Measurements from ENCODE around the gene SUSD4. TPM values are rescaled to one million over a fixed set of nuclear protein-coding genes. Genes with fewer than 3 reads are reported as not detected.

The SUSD4 gene
- total RNA-seq, 2 donors from 2014 or later, result 10.7 to 26.7 TPM

DNA sequence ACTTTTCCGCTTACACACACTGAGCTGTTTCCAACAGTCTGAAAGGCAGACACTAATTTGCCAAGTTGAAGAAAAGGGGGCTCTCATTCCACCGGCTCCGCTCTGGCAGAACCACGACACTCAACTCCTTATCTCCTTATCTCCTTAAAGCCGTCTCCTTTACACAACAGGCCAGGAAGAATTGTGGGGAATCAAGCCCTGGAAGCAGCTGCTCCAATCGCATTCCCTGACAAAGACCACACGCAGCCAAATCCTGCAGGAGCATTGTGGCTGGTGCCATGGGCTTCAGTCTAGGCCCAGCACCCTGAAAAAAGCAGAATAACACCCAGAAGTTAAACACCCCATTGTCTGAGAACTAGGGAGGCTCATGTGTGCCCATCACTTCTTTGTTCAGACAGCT lies 24.1 kb downstream of the SUSD4 start:
- Histone ChIP-seq H3K4me1 (replicated peaks) (no peaks in the 10 kb centered on the region), H3K36me3 (no peaks in the 10 kb centered on the region), H3K27ac (no peak overlapping the region), H3K27me3 (replicated peaks; ENCODE audit: insufficient read depth) (no peaks in the 10 kb centered on the region), H3K4me3 (no peak overlapping the region), H3K9me3 (no peaks in the 10 kb centered on the region)
- intact Hi-C loops (cut with DNase I), result no loop called here
- no peak for DNase-seq (ENCODE audit: low spot score)
- TF ChIP-seq POLR2AphosphoS5 (IDR thresholded peaks at IDR 0.05), result no peak
- 72% methylated on average over 7 of the region's 7 CpGs for WGBS

DNA sequence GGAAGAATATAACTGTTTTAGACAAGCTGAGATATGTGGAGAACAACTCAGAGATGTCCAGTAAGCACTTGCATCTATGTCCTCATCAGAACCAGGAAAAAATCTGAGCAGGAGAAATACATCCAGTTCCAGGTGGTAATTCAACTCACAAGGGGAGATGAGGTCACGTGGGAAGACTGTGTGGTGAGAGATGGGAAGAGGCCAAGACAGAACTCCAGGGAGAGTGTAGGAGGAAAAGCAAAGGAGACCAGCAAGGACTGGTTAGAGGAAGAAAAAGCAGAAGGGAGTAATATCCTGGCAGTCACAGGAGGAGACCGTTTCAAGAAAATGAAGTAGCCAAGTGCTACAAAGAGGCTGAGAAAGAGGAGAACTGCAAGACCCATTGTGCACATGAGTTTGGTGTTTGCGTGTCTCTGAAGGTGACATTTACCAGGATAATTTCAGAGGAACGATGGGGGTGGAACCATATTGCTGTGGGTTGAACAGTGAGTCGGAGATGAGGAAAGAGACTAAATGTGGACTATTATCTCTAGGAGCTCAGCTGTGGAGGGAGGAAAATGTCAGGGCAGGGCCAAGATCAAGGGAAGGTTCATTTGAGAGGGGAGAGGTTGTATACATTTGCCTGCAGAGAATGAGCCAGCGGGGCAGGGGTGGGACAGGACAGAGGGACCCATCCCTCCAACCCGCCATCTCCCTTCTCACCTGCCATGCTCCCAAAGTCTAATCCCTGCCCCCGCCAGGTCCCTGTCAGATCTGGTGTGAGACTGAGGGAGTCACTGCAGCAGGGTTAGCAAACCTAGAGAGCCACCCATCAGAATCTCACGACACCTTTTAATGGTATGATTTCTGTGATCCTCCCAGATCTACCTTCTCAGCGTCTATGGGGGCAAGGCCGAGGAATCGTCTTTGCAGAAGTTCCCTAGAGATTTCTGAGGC lies 24.9 kb downstream of the SUSD4 start:
- Histone ChIP-seq H3K9me3 (no peaks in the 10 kb centered on the region), H3K4me1 (replicated peaks) (no peaks in the 10 kb centered on the region), H3K4me3 (no peak overlapping the region), H3K27me3 (replicated peaks; ENCODE audit: insufficient read depth) (no peaks in the 10 kb centered on the region), H3K27ac (no peak overlapping the region), H3K36me3 (no peaks in the 10 kb centered on the region)
- no peak for DNase-seq (ENCODE audit: low spot score)
- WGBS, result 91% methylated on average over 12 of the region's 12 CpGs
- intact Hi-C loops (cut with DNase I), result no loop called here
- TF ChIP-seq, protein P1, sequence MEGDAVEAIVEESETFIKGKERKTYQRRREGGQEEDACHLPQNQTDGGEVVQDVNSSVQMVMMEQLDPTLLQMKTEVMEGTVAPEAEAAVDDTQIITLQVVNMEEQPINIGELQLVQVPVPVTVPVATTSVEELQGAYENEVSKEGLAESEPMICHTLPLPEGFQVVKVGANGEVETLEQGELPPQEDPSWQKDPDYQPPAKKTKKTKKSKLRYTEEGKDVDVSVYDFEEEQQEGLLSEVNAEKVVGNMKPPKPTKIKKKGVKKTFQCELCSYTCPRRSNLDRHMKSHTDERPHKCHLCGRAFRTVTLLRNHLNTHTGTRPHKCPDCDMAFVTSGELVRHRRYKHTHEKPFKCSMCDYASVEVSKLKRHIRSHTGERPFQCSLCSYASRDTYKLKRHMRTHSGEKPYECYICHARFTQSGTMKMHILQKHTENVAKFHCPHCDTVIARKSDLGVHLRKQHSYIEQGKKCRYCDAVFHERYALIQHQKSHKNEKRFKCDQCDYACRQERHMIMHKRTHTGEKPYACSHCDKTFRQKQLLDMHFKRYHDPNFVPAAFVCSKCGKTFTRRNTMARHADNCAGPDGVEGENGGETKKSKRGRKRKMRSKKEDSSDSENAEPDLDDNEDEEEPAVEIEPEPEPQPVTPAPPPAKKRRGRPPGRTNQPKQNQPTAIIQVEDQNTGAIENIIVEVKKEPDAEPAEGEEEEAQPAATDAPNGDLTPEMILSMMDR (IDR thresholded peaks at IDR 0.05), result no peak
- no peak for TF ChIP-seq POLR2AphosphoS5 (IDR thresholded peaks at IDR 0.05)
- TF ChIP-seq POLR2A (IDR thresholded peaks at IDR 0.05), result no peak

DNA sequence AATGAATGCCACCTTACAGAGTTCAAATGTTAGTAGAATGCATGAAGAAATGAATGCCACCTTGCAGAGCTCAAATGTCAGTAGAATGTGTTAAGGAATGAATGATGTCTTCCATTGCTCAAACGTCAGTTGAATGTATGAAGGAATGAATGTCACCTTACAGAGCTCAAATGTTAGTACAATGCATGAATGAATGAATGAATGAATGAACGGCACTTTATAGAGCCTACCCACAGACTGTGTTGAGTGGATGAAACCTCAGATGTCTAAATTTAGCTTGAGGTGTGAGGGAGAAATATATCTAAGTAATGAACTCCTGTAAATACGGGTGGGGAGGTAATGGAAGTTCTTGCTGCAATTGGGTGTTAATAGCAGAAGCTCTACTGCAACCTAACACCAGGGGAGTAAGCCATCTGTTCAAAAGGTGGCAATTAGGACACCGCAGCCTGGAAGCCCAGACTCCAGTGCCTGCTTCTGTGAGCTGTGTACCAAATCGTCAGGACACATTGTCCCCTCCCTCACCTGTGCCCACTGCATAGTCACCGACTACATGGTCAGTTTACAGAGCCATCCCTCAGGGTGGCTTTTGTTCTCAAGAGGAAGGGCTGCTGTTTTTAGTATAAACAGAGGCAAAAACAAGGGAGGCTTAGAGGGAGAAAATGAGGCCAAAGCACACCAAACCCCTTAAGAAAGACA lies 26.7 kb downstream of the SUSD4 start:
- Histone ChIP-seq H3K27me3 (replicated peaks; ENCODE audit: insufficient read depth) (no peaks in the 10 kb centered on the region), H3K27ac (no peak overlapping the region), H3K4me1 (replicated peaks) (no peaks in the 10 kb centered on the region), H3K36me3 (no peaks in the 10 kb centered on the region), H3K9me3 (no peaks in the 10 kb centered on the region), H3K4me3 (no peak overlapping the region)
- WGBS, result 85% methylated on average over 6 of the region's 6 CpGs
- TF ChIP-seq, protein P1 (IDR thresholded peaks at IDR 0.05), result no peak
- TF ChIP-seq POLR2AphosphoS5 (IDR thresholded peaks at IDR 0.05), result no peak
- no peak for TF ChIP-seq POLR2A (IDR thresholded peaks at IDR 0.05)
- intact Hi-C loops (cut with DNase I), result no loop called here
- no peak for DNase-seq (ENCODE audit: low spot score)

DNA sequence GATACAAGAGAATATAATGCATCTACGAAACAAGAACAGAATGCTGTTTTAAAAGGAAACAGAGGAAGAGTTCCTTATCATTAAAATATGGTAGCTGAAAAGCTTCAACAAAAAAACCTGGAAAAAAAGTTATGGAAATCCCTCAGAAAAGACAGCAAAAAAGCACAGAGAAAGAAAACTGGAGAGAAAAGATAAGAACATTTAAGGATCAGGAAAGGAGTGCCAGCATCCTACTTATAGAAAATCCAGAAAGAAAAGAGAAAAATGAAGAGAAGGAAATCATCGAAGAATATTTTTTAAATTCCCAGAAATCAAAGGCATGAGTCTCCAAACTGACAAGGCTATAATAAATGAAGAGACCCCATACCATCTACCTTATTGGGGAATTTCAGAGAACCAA lies 29.8 kb downstream of the SUSD4 start:
- Histone ChIP-seq H3K4me1 (replicated peaks) (no peaks in the 10 kb centered on the region), H3K36me3 (no peaks in the 10 kb centered on the region), H3K9me3 (no peaks in the 10 kb centered on the region), H3K4me3 (no peak overlapping the region), H3K27ac (no peak overlapping the region), H3K27me3 (replicated peaks; ENCODE audit: insufficient read depth) (no peaks in the 10 kb centered on the region)
- intact Hi-C loops (cut with DNase I), result no loop called here
- DNase-seq (ENCODE audit: low spot score), result no peak
- TF ChIP-seq POLR2A (IDR thresholded peaks at IDR 0.05), result no peak
- TF ChIP-seq, protein P1 (IDR thresholded peaks at IDR 0.05), result no peak
- TF ChIP-seq POLR2AphosphoS5 (IDR thresholded peaks at IDR 0.05), result no peak
- WGBS, result 90% methylated on average over 2 of the region's 2 CpGs

DNA sequence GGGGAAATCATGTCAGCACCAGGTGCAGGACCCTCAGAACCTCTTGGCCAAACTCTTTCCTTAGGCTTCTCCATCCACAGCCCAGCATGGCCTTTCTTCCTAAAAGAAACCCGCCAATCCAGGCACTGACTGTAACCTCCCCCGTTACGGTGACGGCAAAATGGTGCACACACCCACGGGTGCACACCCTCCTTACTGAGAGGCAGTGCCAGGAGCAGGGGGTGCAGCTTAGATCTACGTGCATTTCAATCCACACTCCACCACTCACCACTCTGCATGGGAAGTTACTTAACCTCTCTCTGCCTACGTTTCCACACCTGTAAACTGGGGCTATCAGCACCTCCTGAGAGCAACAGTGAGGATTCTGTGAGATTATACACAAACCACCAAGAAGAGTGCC lies 31.0 kb downstream of the SUSD4 start:
- 94% methylated on average over 7 of the region's 7 CpGs for WGBS
- Histone ChIP-seq H3K9me3 (no peaks in the 10 kb centered on the region), H3K4me3 (no peak overlapping the region), H3K27me3 (replicated peaks; ENCODE audit: insufficient read depth) (no peaks in the 10 kb centered on the region), H3K36me3 (no peaks in the 10 kb centered on the region), H3K27ac (no peak overlapping the region), H3K4me1 (replicated peaks) (no peaks in the 10 kb centered on the region)
- TF ChIP-seq, protein P1 (IDR thresholded peaks at IDR 0.05), result no peak
- no peak for TF ChIP-seq POLR2A (IDR thresholded peaks at IDR 0.05)
- TF ChIP-seq POLR2AphosphoS5 (IDR thresholded peaks at IDR 0.05), result no peak
- intact Hi-C loops (cut with DNase I), result no loop called here
- DNase-seq (ENCODE audit: low spot score), result no peak

Data from prostate gland (tissue), 2 donors.